ENCODE measurements around the gene KCMF1. TPM values are rescaled to one million over a fixed set of nuclear protein-coding genes. Genes with fewer than 3 reads are reported as not detected.

The KCMF1 gene
- polyA plus RNA-seq, 1 donor from 2014 or later = 43.3 TPM

DNA sequence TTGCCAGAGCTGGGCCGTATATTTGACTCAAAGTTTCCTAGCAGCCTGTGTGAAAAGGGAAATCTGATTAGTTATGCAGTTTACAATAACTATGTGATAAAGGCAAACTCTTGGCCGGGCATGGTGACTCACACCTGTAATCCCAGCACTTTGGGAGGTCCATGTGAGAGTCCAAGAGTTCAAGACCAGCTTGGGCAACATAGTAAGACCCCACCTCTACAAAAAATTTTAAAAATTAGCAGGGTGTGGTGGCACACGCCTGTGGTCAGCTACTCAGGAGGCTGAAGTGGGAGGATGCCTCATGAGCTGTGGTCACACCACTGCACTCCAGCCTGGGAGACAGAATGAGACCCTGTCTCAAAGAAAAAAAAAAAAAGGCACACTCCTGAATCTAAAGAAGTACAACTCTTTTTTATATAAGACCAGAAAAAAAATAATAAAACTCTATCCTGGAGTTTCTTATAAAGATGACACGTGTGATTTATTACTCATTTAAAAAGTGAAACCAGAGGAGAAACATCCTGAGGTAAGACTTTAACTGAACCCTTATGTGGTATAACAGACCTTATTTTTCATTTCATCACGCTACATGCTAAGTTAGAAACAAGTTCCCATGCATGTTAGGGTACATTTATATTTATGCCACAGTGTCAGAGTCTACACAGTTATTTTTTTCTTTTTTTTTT, 32.6 kb upstream of the KCMF1 start:
- Histone ChIP-seq H3K9me2 (ENCODE audit: insufficient read depth, low read length) (no peaks in the 10 kb centered on the region), H4K20me1 (ENCODE audit: insufficient read depth) (no peaks in the 10 kb centered on the region)

DNA sequence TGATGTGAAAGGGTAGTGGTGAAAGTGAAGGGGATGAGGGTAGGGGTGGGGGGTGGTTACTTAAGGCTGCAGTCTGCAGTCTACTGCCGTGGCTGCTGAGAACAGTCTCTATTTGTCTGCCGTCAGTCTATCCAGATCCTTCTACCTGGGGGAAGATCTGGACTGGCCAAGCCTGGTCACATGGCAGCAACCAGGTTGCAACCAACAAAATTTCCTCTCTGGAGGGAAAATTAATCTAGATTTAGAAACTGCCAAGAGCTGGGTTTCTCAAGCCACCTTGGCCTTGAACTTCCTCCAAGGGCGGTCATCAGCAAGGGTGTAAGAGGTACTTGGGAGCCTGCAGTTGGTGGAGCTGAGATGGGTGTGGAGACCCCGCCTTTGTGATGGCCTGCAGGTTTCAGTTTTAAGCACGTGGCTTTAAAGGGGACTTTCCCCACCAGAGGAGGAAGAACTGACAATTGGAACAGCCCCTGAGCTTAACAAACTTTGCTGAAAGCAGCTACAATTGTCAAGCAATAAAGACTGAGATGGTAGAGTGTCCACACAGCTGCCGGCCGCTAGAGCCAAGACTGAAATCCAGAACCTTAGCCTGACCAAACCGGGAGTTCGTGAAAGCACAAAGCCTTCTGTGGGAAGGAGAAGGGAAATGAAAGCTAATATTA, 31.4 kb upstream of the KCMF1 start:
- no peak overlapping the region for H3K4me3 ChIP-seq (ENCODE audit: low read length)
- H3K4me2 ChIP-seq (ENCODE audit: low read length) = no peak overlapping the region
- no peaks in the 10 kb centered on the region for H3K9me3 ChIP-seq (ENCODE audit: low read length)
- no peaks in the 10 kb centered on the region for H3K79me2 ChIP-seq (replicated peaks; ENCODE audit: insufficient read depth, low read length)
- no peak overlapping the region for H3K9ac ChIP-seq (ENCODE audit: low read length)
- no peaks in the 10 kb centered on the region for H3F3A ChIP-seq (ENCODE audit: insufficient read depth, low read length, poor library complexity, severe bottlenecking)
- no peaks in the 10 kb centered on the region for H3K9me2 ChIP-seq (ENCODE audit: insufficient read depth, low read length)
- no peak overlapping the region for H3K27ac ChIP-seq (ENCODE audit: low read length)
- no peaks in the 10 kb centered on the region for H4K20me1 ChIP-seq (ENCODE audit: insufficient read depth)
- no peak overlapping the region for H2AFZ ChIP-seq (ENCODE audit: low read depth, low read length)
- H3K27me3 ChIP-seq (ENCODE audit: insufficient read depth, low read depth, low read length) = no peaks in the 10 kb centered on the region
- no peaks in the 10 kb centered on the region for H3K36me3 ChIP-seq (ENCODE audit: insufficient read depth, low read length)
- TF ChIP-seq POLR2AphosphoS5 (IDR thresholded peaks at IDR 0.05) = no peak
- no peak for TF ChIP-seq SMC3 (conservative IDR thresholded peaks at IDR 0.05; ENCODE audit: poor library complexity)
- TF ChIP-seq RAD21 (conservative IDR thresholded peaks at IDR 0.05) = no peak
- TF ChIP-seq EZH2 (IDR thresholded peaks at IDR 0.05; ENCODE audit: borderline replicate concordance, insufficient read depth, low read length, poor library complexity, severe bottlenecking) = no peak
- TF ChIP-seq EP300 (conservative IDR thresholded peaks at IDR 0.05; ENCODE audit: poor library complexity, severe bottlenecking) = no peak
- TF ChIP-seq, protein P1, sequence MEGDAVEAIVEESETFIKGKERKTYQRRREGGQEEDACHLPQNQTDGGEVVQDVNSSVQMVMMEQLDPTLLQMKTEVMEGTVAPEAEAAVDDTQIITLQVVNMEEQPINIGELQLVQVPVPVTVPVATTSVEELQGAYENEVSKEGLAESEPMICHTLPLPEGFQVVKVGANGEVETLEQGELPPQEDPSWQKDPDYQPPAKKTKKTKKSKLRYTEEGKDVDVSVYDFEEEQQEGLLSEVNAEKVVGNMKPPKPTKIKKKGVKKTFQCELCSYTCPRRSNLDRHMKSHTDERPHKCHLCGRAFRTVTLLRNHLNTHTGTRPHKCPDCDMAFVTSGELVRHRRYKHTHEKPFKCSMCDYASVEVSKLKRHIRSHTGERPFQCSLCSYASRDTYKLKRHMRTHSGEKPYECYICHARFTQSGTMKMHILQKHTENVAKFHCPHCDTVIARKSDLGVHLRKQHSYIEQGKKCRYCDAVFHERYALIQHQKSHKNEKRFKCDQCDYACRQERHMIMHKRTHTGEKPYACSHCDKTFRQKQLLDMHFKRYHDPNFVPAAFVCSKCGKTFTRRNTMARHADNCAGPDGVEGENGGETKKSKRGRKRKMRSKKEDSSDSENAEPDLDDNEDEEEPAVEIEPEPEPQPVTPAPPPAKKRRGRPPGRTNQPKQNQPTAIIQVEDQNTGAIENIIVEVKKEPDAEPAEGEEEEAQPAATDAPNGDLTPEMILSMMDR (IDR thresholded peaks at IDR 0.05; ENCODE audit: poor library complexity, severe bottlenecking) = no peak
- no peak for TF ChIP-seq TAF1 (IDR thresholded peaks at IDR 0.05; ENCODE audit: low read depth)
- TF ChIP-seq, protein P2, sequence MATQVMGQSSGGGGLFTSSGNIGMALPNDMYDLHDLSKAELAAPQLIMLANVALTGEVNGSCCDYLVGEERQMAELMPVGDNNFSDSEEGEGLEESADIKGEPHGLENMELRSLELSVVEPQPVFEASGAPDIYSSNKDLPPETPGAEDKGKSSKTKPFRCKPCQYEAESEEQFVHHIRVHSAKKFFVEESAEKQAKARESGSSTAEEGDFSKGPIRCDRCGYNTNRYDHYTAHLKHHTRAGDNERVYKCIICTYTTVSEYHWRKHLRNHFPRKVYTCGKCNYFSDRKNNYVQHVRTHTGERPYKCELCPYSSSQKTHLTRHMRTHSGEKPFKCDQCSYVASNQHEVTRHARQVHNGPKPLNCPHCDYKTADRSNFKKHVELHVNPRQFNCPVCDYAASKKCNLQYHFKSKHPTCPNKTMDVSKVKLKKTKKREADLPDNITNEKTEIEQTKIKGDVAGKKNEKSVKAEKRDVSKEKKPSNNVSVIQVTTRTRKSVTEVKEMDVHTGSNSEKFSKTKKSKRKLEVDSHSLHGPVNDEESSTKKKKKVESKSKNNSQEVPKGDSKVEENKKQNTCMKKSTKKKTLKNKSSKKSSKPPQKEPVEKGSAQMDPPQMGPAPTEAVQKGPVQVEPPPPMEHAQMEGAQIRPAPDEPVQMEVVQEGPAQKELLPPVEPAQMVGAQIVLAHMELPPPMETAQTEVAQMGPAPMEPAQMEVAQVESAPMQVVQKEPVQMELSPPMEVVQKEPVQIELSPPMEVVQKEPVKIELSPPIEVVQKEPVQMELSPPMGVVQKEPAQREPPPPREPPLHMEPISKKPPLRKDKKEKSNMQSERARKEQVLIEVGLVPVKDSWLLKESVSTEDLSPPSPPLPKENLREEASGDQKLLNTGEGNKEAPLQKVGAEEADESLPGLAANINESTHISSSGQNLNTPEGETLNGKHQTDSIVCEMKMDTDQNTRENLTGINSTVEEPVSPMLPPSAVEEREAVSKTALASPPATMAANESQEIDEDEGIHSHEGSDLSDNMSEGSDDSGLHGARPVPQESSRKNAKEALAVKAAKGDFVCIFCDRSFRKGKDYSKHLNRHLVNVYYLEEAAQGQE (IDR thresholded peaks at IDR 0.05; ENCODE audit: borderline replicate concordance) = no peak

More for the DNA sequence above, 32.6 kb upstream of the KCMF1 start:
- Histone ChIP-seq H2AFZ (ENCODE audit: low read depth, low read length) (no peak overlapping the region), H3F3A (ENCODE audit: insufficient read depth, low read length, poor library complexity, severe bottlenecking) (no peaks in the 10 kb centered on the region), H3K27me3 (ENCODE audit: insufficient read depth, low read depth, low read length) (no peaks in the 10 kb centered on the region), H3K79me2 (replicated peaks; ENCODE audit: insufficient read depth, low read length) (no peaks in the 10 kb centered on the region), H3K36me3 (ENCODE audit: insufficient read depth, low read length) (no peaks in the 10 kb centered on the region), H3K9ac (ENCODE audit: low read length) (no peak overlapping the region), H3K27ac (ENCODE audit: low read length) (no peak overlapping the region), H3K4me3 (ENCODE audit: low read length) (no peak overlapping the region), H3K9me3 (ENCODE audit: low read length) (no peaks in the 10 kb centered on the region), H3K4me2 (ENCODE audit: low read length) (no peak overlapping the region)
- TF ChIP-seq, protein P2 (IDR thresholded peaks at IDR 0.05; ENCODE audit: borderline replicate concordance) = no peak
- no peak for TF ChIP-seq SMC3 (conservative IDR thresholded peaks at IDR 0.05; ENCODE audit: poor library complexity)
- TF ChIP-seq, protein P1 (IDR thresholded peaks at IDR 0.05; ENCODE audit: poor library complexity, severe bottlenecking) = no peak
- no peak for TF ChIP-seq POLR2AphosphoS5 (IDR thresholded peaks at IDR 0.05)
- no peak for TF ChIP-seq EP300 (conservative IDR thresholded peaks at IDR 0.05; ENCODE audit: poor library complexity, severe bottlenecking)
- no peak for TF ChIP-seq TAF1 (IDR thresholded peaks at IDR 0.05; ENCODE audit: low read depth)
- no peak for TF ChIP-seq RAD21 (conservative IDR thresholded peaks at IDR 0.05)
- no peak for TF ChIP-seq MXI1 (conservative IDR thresholded peaks at IDR 0.05; ENCODE audit: poor library complexity, severe bottlenecking)

Data from neural cell (in vitro differentiated cells).